ENCODE data around the gene CABP1.

Gene CABP1

DNA sequence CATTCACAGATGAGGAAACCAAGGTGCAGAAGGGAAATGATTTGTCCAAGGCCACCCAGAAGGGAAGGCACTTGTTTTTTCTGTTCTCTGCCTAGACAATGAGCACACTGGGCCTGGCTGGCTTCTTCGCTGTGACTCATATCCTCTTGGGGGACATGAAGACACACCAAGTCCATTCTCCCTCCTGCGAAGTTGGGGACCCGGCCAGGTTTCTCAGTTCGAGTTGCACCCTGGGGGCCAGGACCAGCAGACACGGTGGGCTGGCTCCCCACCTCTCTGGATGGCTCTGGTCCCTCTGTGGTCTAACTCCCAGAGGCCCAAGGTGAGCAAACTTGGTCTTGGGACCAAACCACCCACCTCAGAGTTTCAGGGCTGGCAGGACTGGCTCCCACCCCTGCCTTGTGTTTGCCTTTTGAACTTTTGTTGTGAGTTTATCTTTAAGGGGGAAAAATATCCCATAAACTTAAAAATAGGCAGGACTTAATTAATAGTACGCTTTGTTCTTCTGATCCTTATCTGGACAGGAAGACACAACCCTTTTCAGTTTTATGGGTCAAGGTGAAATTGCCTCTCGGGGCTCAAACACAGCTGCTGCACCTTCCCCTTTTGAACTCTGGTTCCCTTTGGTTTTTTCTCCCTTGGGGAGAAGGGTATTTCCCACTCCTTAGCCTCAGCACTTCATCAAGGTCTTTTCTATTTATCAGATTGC, 37.5 kb downstream of the CABP1 start:
- H3K4me3 ChIP-seq (replicated peaks; ENCODE audit: low read depth, low read length), result no peak overlapping the region
- TF ChIP-seq CTCF (IDR thresholded peaks at IDR 0.05; ENCODE audit: low read depth, low read length, missing control alignments), result no peak
- no peak for DNase-seq (ENCODE audit: extremely low read depth, low read depth)

GRCh38 chr12:120678572-120678971, 38.1 kb downstream of the CABP1 start:
- no peak for TF ChIP-seq CTCF (IDR thresholded peaks at IDR 0.05; ENCODE audit: low read depth, low read length, missing control alignments)
- no peak overlapping the region for H3K4me3 ChIP-seq (replicated peaks; ENCODE audit: low read depth, low read length)
- DNase-seq (ENCODE audit: extremely low read depth, low read depth), result no peak

DNA sequence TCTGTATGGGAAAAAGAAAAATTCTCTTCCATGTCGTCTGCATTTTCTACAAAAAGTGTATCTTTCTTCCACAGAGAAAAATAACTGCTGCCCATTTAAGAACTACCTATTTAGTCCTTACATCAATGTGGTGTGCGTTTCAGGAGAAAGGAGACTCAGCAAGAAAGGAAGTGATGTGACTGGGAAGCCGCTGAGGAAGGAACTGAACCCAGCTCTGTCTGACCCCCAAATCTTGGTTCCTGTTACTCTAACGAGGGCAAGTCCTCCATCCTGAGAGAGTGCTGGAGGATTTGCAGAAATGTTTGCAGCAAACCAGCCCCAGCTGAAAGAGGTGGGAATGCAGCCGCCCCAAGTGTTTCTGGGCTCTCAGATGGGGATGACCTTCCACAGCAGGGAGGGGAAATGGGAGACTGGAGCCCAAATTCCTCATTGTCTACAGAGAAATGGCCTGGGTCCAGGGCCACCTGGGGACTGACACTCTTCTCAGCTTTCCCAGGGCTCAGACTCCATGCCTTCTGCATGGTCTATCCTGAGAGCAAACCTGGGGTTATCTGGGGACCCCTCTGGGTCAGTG, 39.8 kb downstream of the CABP1 start:
- no peak for DNase-seq (ENCODE audit: extremely low read depth, low read depth)
- H3K4me3 ChIP-seq (replicated peaks; ENCODE audit: low read depth, low read length), result no peak overlapping the region
- no peak for TF ChIP-seq CTCF (IDR thresholded peaks at IDR 0.05; ENCODE audit: low read depth, low read length, missing control alignments)

DNA sequence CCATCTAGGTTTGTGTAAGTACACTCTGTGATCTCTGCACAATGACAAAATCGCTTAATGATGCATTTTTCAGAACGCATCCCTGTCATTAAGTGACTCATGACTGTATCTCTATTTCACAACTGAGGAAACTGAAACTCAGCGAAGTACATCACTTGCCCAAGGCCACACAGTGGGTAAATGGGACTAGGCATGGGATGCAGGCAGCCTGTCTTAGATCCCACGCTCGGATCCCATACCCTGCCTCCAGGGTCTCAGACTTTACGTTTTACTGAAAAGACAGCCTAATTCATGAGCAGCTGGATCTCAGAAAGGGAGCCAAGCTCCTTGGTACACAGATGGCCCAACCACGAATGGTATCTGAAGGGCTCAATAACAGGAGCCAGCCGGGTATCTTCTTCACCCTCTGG, 44.1 kb downstream of the CABP1 start:
- H3K4me3 ChIP-seq (replicated peaks; ENCODE audit: low read depth, low read length), result no peak overlapping the region
- DNase-seq (ENCODE audit: extremely low read depth, low read depth), result no peak
- no peak for TF ChIP-seq CTCF (IDR thresholded peaks at IDR 0.05; ENCODE audit: low read depth, low read length, missing control alignments)

DNA sequence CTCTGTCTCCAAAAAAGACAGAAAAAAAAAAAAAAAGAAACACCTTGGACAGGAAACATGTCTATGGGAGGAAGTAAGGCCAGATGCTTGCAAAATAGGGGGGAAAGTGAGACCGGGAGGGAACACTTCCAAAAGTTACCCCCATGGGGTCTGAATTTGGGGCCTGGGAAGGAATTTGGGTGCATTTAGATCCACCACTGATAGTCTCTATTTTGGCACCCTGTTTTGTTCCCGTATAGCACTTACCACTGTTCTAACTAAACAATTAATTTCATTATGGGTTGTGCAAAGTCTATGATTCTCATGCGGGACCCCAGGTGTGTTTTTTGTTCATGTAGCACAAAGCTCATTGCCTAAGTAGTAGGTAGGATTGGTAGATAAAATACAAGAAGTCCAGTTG, 45.1 kb downstream of the CABP1 start:
- H3K4me3 ChIP-seq (replicated peaks; ENCODE audit: low read depth, low read length), result peak overlapping the region; percentile 69; the same call in 1 of the 2 replicates
- DNase-seq (ENCODE audit: extremely low read depth, low read depth), result no peak
- TF ChIP-seq CTCF (IDR thresholded peaks at IDR 0.05; ENCODE audit: low read depth, low read length, missing control alignments), result no peak

GRCh38 chr12:120686151-120686689, 45.8 kb downstream of the CABP1 start:
- TF ChIP-seq CTCF (IDR thresholded peaks at IDR 0.05; ENCODE audit: low read depth, low read length, missing control alignments), result no peak
- peak; percentile 91 for DNase-seq (ENCODE audit: extremely low read depth, low read depth)
- H3K4me3 ChIP-seq (replicated peaks; ENCODE audit: low read depth, low read length), result peak overlapping the region; percentile 69

Measured in HFF-Myc (cell line).